C4-2B (cell line): ENCODE measurements around the gene KIF26B.

Experiments
- CTCF ChIP-seq: fragments of 450-650 bp; conservative IDR thresholded peaks from 2 replicates; pipeline ENCODE4 v1.5.1; 2017; ENCODE audit warnings: mild to moderate bottlenecking
- ZFX ChIP-seq: fragments of 450-650 bp; IDR thresholded peaks from 2 replicates; pipeline ENCODE4 v1.6.1; 2017

- no peak for TF ChIP-seq CTCF
- no peak for TF ChIP-seq ZFX
Measured at GRCh38 chr1:245222931-245223595, 68.3 kb downstream of the KIF26B start.
